HepG2 (cell line): ENCODE data around the gene ATG2A. TPM values are rescaled to one million over a fixed set of nuclear protein-coding genes. Genes with fewer than 3 reads are reported as not detected.
A peak's percentile ranks its signal among the peaks of the same experiment; 100 is the strongest.

ENCODE experiments used
- ATRX ChIP-seq: sonication (generic); formaldehyde crosslinking; IDR thresholded peaks from 2 replicates; pipeline ENCODE4 v1.4.0; 2020; ENCODE audit warnings: missing genetic modification reagents, borderline replicate concordance
- CHD2 ChIP-seq: IDR thresholded peaks from 2 replicates; pipeline ENCODE4 v1.6.1; 2011; ENCODE audit warnings: low read depth, low read length, improper control_type of control experiment
- HDAC2 ChIP-seq: sonication (generic); formaldehyde crosslinking; IDR thresholded peaks from 2 replicates; pipeline ENCODE4 v1.4.0; 2020; ENCODE audit warnings: missing genetic modification reagents
- HMG20B ChIP-seq: conservative IDR thresholded peaks from 2 replicates; pipeline ENCODE4 v1.6.1; 2016; ENCODE audit warnings: missing genetic modification reagents, missing compliant biosample characterization
- JARID2 ChIP-seq: sonication (generic); formaldehyde crosslinking; IDR thresholded peaks from 2 replicates; pipeline ENCODE4 v1.8.1; 2023; ENCODE audit warnings: missing genetic modification reagents, inconsistent platforms; ENCODE audit not compliant: insufficient replicate concordance
- RARA ChIP-seq: IDR thresholded peaks from 2 replicates; pipeline ENCODE4 v1.6.1; 2016; ENCODE audit warnings: missing genetic modification reagents, missing compliant biosample characterization
- SMAD1 ChIP-seq: sonication (generic); formaldehyde crosslinking; IDR thresholded peaks from 2 replicates; pipeline ENCODE4 v1.4.0; 2020; ENCODE audit warnings: missing genetic modification reagents, low read depth, mild to moderate bottlenecking, borderline replicate concordance
- SP1 ChIP-seq, 2 experiments: fragments of 450-650 bp in 1 of 2; sonication (generic) in 1 of 2; formaldehyde crosslinking in 1 of 2; IDR thresholded peaks; 2 replicates each; pipeline versions ENCODE4 v1.4.0 to v1.6.1; 2016 to 2020; ENCODE audit warnings: missing genetic modification reagents in 1 of 2
- SRF ChIP-seq: IDR thresholded peaks from 2 replicates; pipeline ENCODE4 v1.6.1; 2011; ENCODE audit warnings: mild to moderate bottlenecking, low read depth, low read length, moderate library complexity
- YY1 ChIP-seq: IDR thresholded peaks from 2 replicates; pipeline ENCODE4 v1.6.1; 2011; ENCODE audit warnings: low read length, low read depth, moderate library complexity, mild to moderate bottlenecking; ENCODE audit not compliant: insufficient read depth, insufficient replicate concordance
- ZFP36 ChIP-seq: fragments of 150-350 bp; IDR thresholded peaks from 2 replicates; pipeline ENCODE4 v1.6.1; 2018; ENCODE audit warnings: borderline replicate concordance, low read length, low read depth; ENCODE audit not compliant: partially characterized antibody
- ZNF282 ChIP-seq: fragments of 450-650 bp; IDR thresholded peaks from 2 replicates; pipeline ENCODE4 v1.6.1; 2018; ENCODE audit not compliant: partially characterized antibody
- ZNF292 ChIP-seq: sonication (generic); formaldehyde crosslinking; IDR thresholded peaks from 2 replicates; pipeline ENCODE4 v1.8.1; 2022; ENCODE audit warnings: mild to moderate bottlenecking, low read depth, missing genetic modification reagents, borderline replicate concordance
- ZNF615 ChIP-seq: sonication (generic); formaldehyde crosslinking; IDR thresholded peaks from 2 replicates; pipeline ENCODE4 v1.5.0; 2020; ENCODE audit warnings: mild to moderate bottlenecking, missing genetic modification reagents, borderline replicate concordance
- ZNF761 ChIP-seq: sonication (generic); formaldehyde crosslinking; conservative IDR thresholded peaks from 2 replicates; pipeline ENCODE4 v1.4.0; 2020; ENCODE audit warnings: mild to moderate bottlenecking, missing genetic modification reagents
- ZNF792 ChIP-seq: IDR thresholded peaks from 2 replicates; pipeline ENCODE4 v1.6.1; 2016
- ZSCAN22 ChIP-seq: sonication (generic); formaldehyde crosslinking; IDR thresholded peaks from 2 replicates; pipeline ENCODE4 v1.4.0; 2020; ENCODE audit warnings: mild to moderate bottlenecking, missing genetic modification reagents
- polyA plus RNA-seq, 8 experiments: library from polyadenylated mRNA; depleted of rRNA in 3 of 8; stranded (reverse) in 7 of 8; unstranded in 1 of 8; fragments of >200 nt; fragmentation: Illumina TruSeq in 4 of 8; extraction: Trizol in 4 of 8; gene quantifications; 2 replicates each; pipeline versions ENCODE4 v1.2.1 to v1.2.3, GENCODE V29; 2011 to 2016; ENCODE audit warnings: low read depth in 4 of 8, missing spikeins in 1 of 8, mixed read lengths in 1 of 8; ENCODE audit not compliant: insufficient read depth in 1 of 8
- total RNA-seq, 5 experiments: library from RNA; depleted of rRNA; stranded (reverse); fragments of >200 nt; fragmentation: Illumina TruSeq; extraction: Trizol; gene quantifications; 2 replicates each; pipeline ENCODE4 v1.2.3, GENCODE V29; 2016; ENCODE audit warnings: low read depth in 1 of 5
- TF ChIP-seq, protein P1 (sequence below): sonication (generic); formaldehyde crosslinking; IDR thresholded peaks from 2 replicates; pipeline ENCODE4 v1.4.0; 2020; ENCODE audit warnings: missing genetic modification reagents, borderline replicate concordance
- TF ChIP-seq, protein P2 (sequence below): sonication (generic); formaldehyde crosslinking; IDR thresholded peaks from 2 replicates; pipeline ENCODE4 v1.9.0; 2021; ENCODE audit warnings: missing genetic modification reagents, borderline replicate concordance
- TF ChIP-seq, protein P3 (sequence below): sonication (generic); formaldehyde crosslinking; IDR thresholded peaks from 2 replicates; pipeline ENCODE4 v1.8.1; 2023; ENCODE audit warnings: missing genetic modification reagents, inconsistent platforms, borderline replicate concordance
- TF ChIP-seq, protein P4 (sequence below): sonication (generic); formaldehyde crosslinking; IDR thresholded peaks from 2 replicates; pipeline ENCODE4 v1.8.1; 2023; ENCODE audit warnings: mild to moderate bottlenecking, missing genetic modification reagents, borderline replicate concordance

The ATG2A gene
- total and polyA plus RNA-seq, 2 of the 13 experiments (the other 11 are each of a cell fraction or from before 2014, with no cell fraction given): 6.7 to 8.0 TPM

DNA sequence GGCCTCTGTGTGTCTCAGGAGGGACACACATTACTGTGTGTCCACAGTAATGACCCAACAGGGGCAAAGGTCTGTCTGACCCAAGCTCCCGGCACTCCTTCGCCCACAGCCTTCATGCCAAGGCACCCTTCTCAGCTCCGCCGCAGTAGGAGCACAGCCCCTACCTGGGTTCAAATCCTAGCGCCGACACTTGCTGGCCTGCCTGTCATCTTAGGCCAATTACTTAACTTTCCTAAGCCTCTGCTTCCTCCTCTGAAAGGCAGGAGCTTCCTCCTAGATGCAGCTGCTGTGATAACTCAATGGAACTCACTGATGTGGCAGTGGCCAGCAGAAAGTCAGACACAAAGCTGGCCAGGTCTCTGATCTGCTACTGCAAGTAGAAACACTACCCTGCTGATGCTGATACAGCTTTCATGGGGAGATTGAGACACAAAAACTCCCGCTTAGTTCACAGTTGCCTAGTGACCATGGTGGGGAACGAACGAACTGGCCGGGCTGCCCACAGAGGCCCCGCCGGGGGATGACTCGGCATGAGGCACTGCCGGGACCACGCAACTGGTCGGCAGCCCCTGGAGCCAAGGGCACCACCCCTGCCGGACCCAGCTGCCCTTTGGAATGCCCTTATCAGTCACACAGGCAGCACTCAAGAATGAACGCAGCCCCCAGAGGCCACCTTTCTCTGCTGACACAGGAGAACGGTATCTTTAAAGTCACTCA is 46.7 kb downstream of the ATG2A start (continued):
- TF ChIP-seq, protein P1, sequence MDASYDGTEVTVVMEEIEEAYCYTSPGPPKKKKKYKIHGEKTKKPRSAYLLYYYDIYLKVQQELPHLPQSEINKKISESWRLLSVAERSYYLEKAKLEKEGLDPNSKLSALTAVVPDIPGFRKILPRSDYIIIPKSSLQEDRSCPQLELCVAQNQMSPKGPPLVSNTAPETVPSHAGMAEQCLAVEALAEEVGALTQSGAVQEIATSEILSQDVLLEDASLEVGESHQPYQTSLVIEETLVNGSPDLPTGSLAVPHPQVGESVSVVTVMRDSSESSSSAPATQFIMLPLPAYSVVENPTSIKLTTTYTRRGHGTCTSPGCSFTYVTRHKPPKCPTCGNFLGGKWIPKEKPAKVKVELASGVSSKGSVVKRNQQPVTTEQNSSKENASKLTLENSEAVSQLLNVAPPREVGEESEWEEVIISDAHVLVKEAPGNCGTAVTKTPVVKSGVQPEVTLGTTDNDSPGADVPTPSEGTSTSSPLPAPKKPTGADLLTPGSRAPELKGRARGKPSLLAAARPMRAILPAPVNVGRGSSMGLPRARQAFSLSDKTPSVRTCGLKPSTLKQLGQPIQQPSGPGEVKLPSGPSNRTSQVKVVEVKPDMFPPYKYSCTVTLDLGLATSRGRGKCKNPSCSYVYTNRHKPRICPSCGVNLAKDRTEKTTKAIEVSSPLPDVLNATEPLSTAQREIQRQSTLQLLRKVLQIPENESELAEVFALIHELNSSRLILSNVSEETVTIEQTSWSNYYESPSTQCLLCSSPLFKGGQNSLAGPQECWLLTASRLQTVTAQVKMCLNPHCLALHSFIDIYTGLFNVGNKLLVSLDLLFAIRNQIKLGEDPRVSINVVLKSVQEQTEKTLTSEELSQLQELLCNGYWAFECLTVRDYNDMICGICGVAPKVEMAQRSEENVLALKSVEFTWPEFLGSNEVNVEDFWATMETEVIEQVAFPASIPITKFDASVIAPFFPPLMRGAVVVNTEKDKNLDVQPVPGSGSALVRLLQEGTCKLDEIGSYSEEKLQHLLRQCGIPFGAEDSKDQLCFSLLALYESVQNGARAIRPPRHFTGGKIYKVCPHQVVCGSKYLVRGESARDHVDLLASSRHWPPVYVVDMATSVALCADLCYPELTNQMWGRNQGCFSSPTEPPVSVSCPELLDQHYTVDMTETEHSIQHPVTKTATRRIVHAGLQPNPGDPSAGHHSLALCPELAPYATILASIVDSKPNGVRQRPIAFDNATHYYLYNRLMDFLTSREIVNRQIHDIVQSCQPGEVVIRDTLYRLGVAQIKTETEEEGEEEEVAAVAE (CRISPR knock-in tag): no peak
- no peak for TF ChIP-seq JARID2 (CRISPR knock-in tag)
- TF ChIP-seq CHD2: no peak
- TF ChIP-seq, protein P2, sequence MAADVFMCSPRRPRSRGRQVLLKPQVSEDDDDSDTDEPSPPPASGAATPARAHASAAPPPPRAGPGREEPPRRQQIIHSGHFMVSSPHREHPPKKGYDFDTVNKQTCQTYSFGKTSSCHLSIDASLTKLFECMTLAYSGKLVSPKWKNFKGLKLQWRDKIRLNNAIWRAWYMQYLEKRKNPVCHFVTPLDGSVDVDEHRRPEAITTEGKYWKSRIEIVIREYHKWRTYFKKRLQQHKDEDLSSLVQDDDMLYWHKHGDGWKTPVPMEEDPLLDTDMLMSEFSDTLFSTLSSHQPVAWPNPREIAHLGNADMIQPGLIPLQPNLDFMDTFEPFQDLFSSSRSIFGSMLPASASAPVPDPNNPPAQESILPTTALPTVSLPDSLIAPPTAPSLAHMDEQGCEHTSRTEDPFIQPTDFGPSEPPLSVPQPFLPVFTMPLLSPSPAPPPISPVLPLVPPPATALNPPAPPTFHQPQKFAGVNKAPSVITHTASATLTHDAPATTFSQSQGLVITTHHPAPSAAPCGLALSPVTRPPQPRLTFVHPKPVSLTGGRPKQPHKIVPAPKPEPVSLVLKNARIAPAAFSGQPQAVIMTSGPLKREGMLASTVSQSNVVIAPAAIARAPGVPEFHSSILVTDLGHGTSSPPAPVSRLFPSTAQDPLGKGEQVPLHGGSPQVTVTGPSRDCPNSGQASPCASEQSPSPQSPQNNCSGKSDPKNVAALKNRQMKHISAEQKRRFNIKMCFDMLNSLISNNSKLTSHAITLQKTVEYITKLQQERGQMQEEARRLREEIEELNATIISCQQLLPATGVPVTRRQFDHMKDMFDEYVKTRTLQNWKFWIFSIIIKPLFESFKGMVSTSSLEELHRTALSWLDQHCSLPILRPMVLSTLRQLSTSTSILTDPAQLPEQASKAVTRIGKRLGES (CRISPR knock-in tag): no peak
- TF ChIP-seq ZFP36: no peak
- TF ChIP-seq ATRX: no peak
- TF ChIP-seq SMAD1 (CRISPR knock-in tag): 0 out of 2 replicates have a peak, but pooled peaks have one; percentile 19
- no peak for TF ChIP-seq ZSCAN22 (CRISPR knock-in tag)
- TF ChIP-seq SRF: no peak
- no peak; the same call in 1 of the 2 replicates for TF ChIP-seq ZNF792 (CRISPR knock-in tag)
- TF ChIP-seq HDAC2 (CRISPR knock-in tag): no peak; the same call in 1 of the 2 replicates
- TF ChIP-seq SP1 (IDR thresholded peaks at IDR 0.05): no peak
- no peak for TF ChIP-seq SP1 (CRISPR knock-in tag; IDR thresholded peaks at IDR 0.05)
- TF ChIP-seq YY1: no peak
- TF ChIP-seq ZNF615 (CRISPR knock-in tag): no peak
- TF ChIP-seq RARA (CRISPR knock-in tag): peak; percentile 35; the same call in 1 of the 2 replicates
- TF ChIP-seq, protein P3, sequence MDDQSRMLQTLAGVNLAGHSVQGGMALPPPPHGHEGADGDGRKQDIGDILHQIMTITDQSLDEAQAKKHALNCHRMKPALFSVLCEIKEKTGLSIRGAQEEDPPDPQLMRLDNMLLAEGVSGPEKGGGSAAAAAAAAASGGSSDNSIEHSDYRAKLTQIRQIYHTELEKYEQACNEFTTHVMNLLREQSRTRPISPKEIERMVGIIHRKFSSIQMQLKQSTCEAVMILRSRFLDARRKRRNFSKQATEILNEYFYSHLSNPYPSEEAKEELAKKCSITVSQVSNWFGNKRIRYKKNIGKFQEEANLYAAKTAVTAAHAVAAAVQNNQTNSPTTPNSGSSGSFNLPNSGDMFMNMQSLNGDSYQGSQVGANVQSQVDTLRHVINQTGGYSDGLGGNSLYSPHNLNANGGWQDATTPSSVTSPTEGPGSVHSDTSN (CRISPR knock-in tag): no peak
- no peak for TF ChIP-seq HMG20B (CRISPR knock-in tag)
- no peak for TF ChIP-seq ZNF282
- no peak; the same call in 1 of the 2 replicates for TF ChIP-seq ZNF292
- no peak for TF ChIP-seq ZNF761
- TF ChIP-seq, protein P4, sequence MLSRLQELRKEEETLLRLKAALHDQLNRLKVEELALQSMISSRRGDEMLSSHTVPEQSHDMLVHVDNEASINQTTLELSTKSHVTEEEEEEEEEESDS: no peak
